PC-9 (cell line): ENCODE data around the gene SLC6A9. TPM values are rescaled to one million over a fixed set of nuclear protein-coding genes. Genes with fewer than 3 reads are reported as not detected.
A peak's percentile ranks its signal among the peaks of the same experiment; 100 is the strongest.

Source experiments
- BruUV-seq: library from RNA; stranded (reverse); fragments of 400-500 nt; replicated peaks from 2 replicates; lab custom pipeline; 2021; lab: Mats Ljungman, UMichigan
- CTCF ChIA-PET: fragments of 300-600 bp; sonication (Branson Sonifier 250); formaldehyde crosslinking; loops from one replicate; lab custom pipeline; 2022; ENCODE audit warnings: antibody characterized with exemption; lab: Charles Lee
- POLR2A ChIA-PET: fragments of 300-600 bp; sonication (Branson Sonifier 250); formaldehyde crosslinking; loops from one replicate; lab custom pipeline; 2022; ENCODE audit warnings: antibody characterized with exemption; ENCODE audit not compliant: unreplicated experiment; lab: Charles Lee
- DNase-seq, 2 experiments: peaks; one replicate each; pipeline versions ENCODE4 v3.0.0 to v3.0.0-alpha.2; 2015 to 2022; ENCODE audit warnings: mixed read lengths in 1 of 2
- H2AFZ ChIP-seq: fragments of 200-600 bp; sonication (generic); 2 replicates; pipeline ENCODE4 v1.8.1; 2017; ENCODE audit warnings: antibody characterized with exemption
- H3F3A ChIP-seq: fragments of 200-600 bp; sonication (generic); 2 replicates; pipeline ENCODE4 v1.8.1; 2017; ENCODE audit warnings: antibody characterized with exemption, mild to moderate bottlenecking, low read depth; ENCODE audit not compliant: insufficient read depth
- H3K27ac ChIP-seq: fragments of 200-600 bp; sonication (generic); 2 replicates; pipeline ENCODE4 v1.6.1; 2016; ENCODE audit warnings: mixed run types
- H3K27me3 ChIP-seq: fragments of 200-600 bp; sonication (generic); 2 replicates; pipeline ENCODE4 v1.6.1; 2016; ENCODE audit warnings: low read depth, mixed run types; ENCODE audit not compliant: insufficient read depth
- H3K36me3 ChIP-seq: fragments of 200-600 bp; sonication (generic); 2 replicates; pipeline ENCODE4 v1.6.1; 2016; ENCODE audit warnings: low read depth, mixed run types
- H3K4me1 ChIP-seq: fragments of 200-600 bp; sonication (generic); replicated peaks from 2 replicates; pipeline ENCODE4 v1.6.1; 2016; ENCODE audit warnings: mixed run types; ENCODE audit not compliant: insufficient read depth
- H3K4me2 ChIP-seq: fragments of 200-600 bp; sonication (generic); 2 replicates; pipeline ENCODE4 v1.6.1; 2017; ENCODE audit warnings: mixed run types
- H3K4me3 ChIP-seq: fragments of 200-600 bp; sonication (generic); 2 replicates; pipeline ENCODE4 v1.6.1; 2016; ENCODE audit warnings: mixed run types
- H3K79me2 ChIP-seq: fragments of 200-600 bp; sonication (generic); 2 replicates; pipeline ENCODE4 v1.6.1; 2017; ENCODE audit warnings: low read depth, mixed run types
- H3K9me2 ChIP-seq: fragments of 200-600 bp; sonication (generic); 2 replicates; pipeline ENCODE4 v1.8.1; 2017; ENCODE audit warnings: mild to moderate bottlenecking; ENCODE audit not compliant: insufficient read depth
- H3K9me3 ChIP-seq: fragments of 200-600 bp; sonication (generic); 2 replicates; pipeline ENCODE4 v1.8.1; 2016; ENCODE audit warnings: low read depth; ENCODE audit not compliant: insufficient read depth
- H4K20me1 ChIP-seq: fragments of 200-600 bp; sonication (generic); 2 replicates; pipeline ENCODE4 v1.8.1; 2017; ENCODE audit not compliant: insufficient read depth
- CTCF ChIP-seq: fragments of 200-600 bp; sonication (generic); conservative IDR thresholded peaks from 2 replicates; pipeline ENCODE4 v1.6.1; 2017; ENCODE audit warnings: mixed run types, antibody characterized with exemption, mild to moderate bottlenecking, moderate library complexity
- EZH2 ChIP-seq: fragments of 200-600 bp; sonication (generic); IDR thresholded peaks from 2 replicates; pipeline ENCODE4 v1.8.0; 2017; ENCODE audit warnings: antibody characterized with exemption, low read depth
- intact Hi-C: fragments of 100-400 bp; cut with micrococcal nuclease; formaldehyde crosslinking; loops from one replicate; pipeline ENCODE4 v1.10.0; 2022; ENCODE audit not compliant: unreplicated experiment
- total RNA-seq: library from RNA; stranded (reverse); gene quantifications from 2 replicates; pipeline ENCODE4 v1.2.3, GENCODE V29; 2021

Gene SLC6A9
- total RNA-seq, 1 experiment from 2014 or later, result 70.1 TPM

- Histone ChIP-seq H3K4me2 (peak overlapping the region; percentile 97), H4K20me1 (no peaks in the 10 kb centered on the region; the same call in 1 of the 2 replicates), H2AFZ (peak overlapping the region; percentile 75; the same call in 1 of the 2 replicates), H3K9me3 (no peaks in the 10 kb centered on the region), H3K4me3 (peak overlapping the region; percentile 59), H3K4me1 (peaks cover 25% of the 10 kb centered on the region), H3K27ac (peak overlapping the region; percentile 86), H3K9me2 (no peaks in the 10 kb centered on the region), H3F3A (peaks cover 54% of the 10 kb centered on the region), H3K79me2 (no peaks in the 10 kb centered on the region), H3K27me3 (no peaks in the 10 kb centered on the region), H3K36me3 (no peaks in the 10 kb centered on the region)
- TSS peak; percentile 34 for BruUV-seq
- intact Hi-C loops, result loop anchor here (1.0 to 5.0 kb wide), 3 partner anchors 40 to 463 kb away; partner anchors contain the start of gene SLC6A9
- POLR2A ChIA-PET, result interaction anchor here (0.5 to 0.7 kb wide), 5 partner anchors 36 to 786 kb away, joined by 3 to 9 read pairs (median 5); partner anchors contain the start of genes C1orf210 and ST3GAL3
- CTCF ChIA-PET, result interaction anchor here (0.5 to 0.7 kb wide), 5 partner anchors 8 to 229 kb away, joined by 3 read pairs; no protein-coding TSS in a partner anchor
- peak in 1 of 2 experiments; percentile 14 for DNase-seq
- TF ChIP-seq EZH2 (no peak), CTCF (no peak)
These were observed 38.8 kb downstream of the SLC6A9 start for GRCh38 chr1:43992232-43992995.

GRCh38 chr1:43991476-43992231 lies 39.6 kb downstream of the SLC6A9 start, which contains the start of gene CCDC24:
Gene CCDC24, plus strand, starts transcription at chr1:43991599. Its CDS starts 280 bp downstream, at chr1:43991879.
- H3K9me3 ChIP-seq, result no peaks in the 10 kb centered on the region
- H3K27me3 ChIP-seq, result no peaks in the 10 kb centered on the region
- DNase-seq, result peak; percentile 85 to 96
- no peak for TF ChIP-seq EZH2
- TF ChIP-seq CTCF, result no peak
- ChIA-PET POLR2A (interaction anchor here (0.6 to 0.7 kb wide), 3 partner anchors 59 to 346 kb away, joined by 3 to 5 read pairs (median 3); partner anchors contain the start of gene ST3GAL3), CTCF (interaction anchor here (0.5 to 0.6 kb wide), 2 partner anchors 9 to 45 kb away, joined by 3 read pairs; no protein-coding TSS in a partner anchor)
- H4K20me1 ChIP-seq, result no peaks in the 10 kb centered on the region; the same call in 1 of the 2 replicates
- H3K4me2 ChIP-seq, result peak within 1 kb of the TSS; percentile 97
- H3K27ac ChIP-seq, result peak within 1 kb of the TSS; percentile 86
- intact Hi-C loops, result loop anchor here (1.0 to 5.0 kb wide), 5 partner anchors 11 to 462 kb away; partner anchors contain the start of genes IPO13 and SLC6A9
- H3K36me3 ChIP-seq, result no peaks in the 10 kb centered on the region
- peak within 1 kb of the TSS; percentile 59 for H3K4me3 ChIP-seq
- no peaks in the 10 kb centered on the region for H3K79me2 ChIP-seq
- H3F3A ChIP-seq, result peaks cover 62% of the 10 kb centered on the region
- BruUV-seq, result no TSS peak
- H2AFZ ChIP-seq, result peak within 1 kb of the TSS; percentile 75
- H3K4me1 ChIP-seq, result peaks cover 25% of the 10 kb centered on the region
- no peaks in the 10 kb centered on the region for H3K9me2 ChIP-seq

GRCh38 chr1:43991200-43991475 lies 40.1 kb downstream of the SLC6A9 start:
- Histone ChIP-seq H3K4me2 (peak overlapping the region; percentile 97), H3K27me3 (no peaks in the 10 kb centered on the region), H3K4me3 (peak overlapping the region; percentile 59), H3K9me2 (no peaks in the 10 kb centered on the region), H3K9me3 (no peaks in the 10 kb centered on the region), H3K27ac (peak overlapping the region; percentile 86), H3K4me1 (peaks cover 25% of the 10 kb centered on the region), H3K79me2 (no peaks in the 10 kb centered on the region), H3F3A (peaks cover 67% of the 10 kb centered on the region), H2AFZ (peak overlapping the region; percentile 75), H3K36me3 (peaks cover 4% of the 10 kb centered on the region; the same call in 1 of the 2 replicates), H4K20me1 (no peaks in the 10 kb centered on the region; the same call in 1 of the 2 replicates)
- ChIA-PET CTCF (interaction anchor here (0.9 kb wide), 1 partner anchor 16 kb away, joined by 3 read pairs; no protein-coding TSS in a partner anchor), POLR2A (no interaction called here)
- TSS peak; percentile 76 for BruUV-seq
- DNase-seq, result no peak
- TF ChIP-seq EZH2 (no peak), CTCF (no peak)
- intact Hi-C loops, result loop anchor here (1.0 to 5.0 kb wide), 4 partner anchors 11 to 229 kb away; partner anchors contain the start of genes IPO13 and SLC6A9
